CD8-positive, alpha-beta memory T cell (primary cell): ENCODE data around the gene THPO. TPM values are rescaled to one million over a fixed set of nuclear protein-coding genes. Genes with fewer than 3 reads are reported as not detected.

Experiments used
- CTCF ChIA-PET: fragments of 350-600 bp; sonication (Branson Sonifier 250); formaldehyde crosslinking; loops from one replicate; lab custom pipeline; 2021; ENCODE audit warnings: antibody characterized with exemption; lab: Charles Lee
- POLR2A ChIA-PET: fragments of 350-600 bp; sonication (Branson Sonifier 250); formaldehyde crosslinking; loops from one replicate; lab custom pipeline; 2021; ENCODE audit warnings: antibody characterized with exemption; lab: Charles Lee
- DNase-seq, 5 donors: peaks; one replicate each; pipeline versions ENCODE4 v3.0.0 to v3.0.0-alpha.2; 2020 to 2022; ENCODE audit warnings: mixed read lengths in 1 of 5
- H3K27ac ChIP-seq: one replicate; pipeline ENCODE4 v1.7.0; 2013; ENCODE audit warnings: low read depth, mild to moderate bottlenecking, low read length, moderate library complexity
- H3K27me3 ChIP-seq: 2 replicates; pipeline ENCODE4 v1.7.0; 2013; ENCODE audit warnings: low read length, mild to moderate bottlenecking; ENCODE audit not compliant: insufficient read depth, poor library complexity, severe bottlenecking
- H3K36me3 ChIP-seq: 2 replicates; pipeline ENCODE4 v1.7.0; 2013; ENCODE audit warnings: mild to moderate bottlenecking, low read length, moderate library complexity; ENCODE audit not compliant: insufficient read depth
- H3K4me1 ChIP-seq: 2 replicates; pipeline ENCODE4 v1.7.0; 2013; ENCODE audit warnings: mild to moderate bottlenecking, low read length, moderate library complexity; ENCODE audit not compliant: insufficient read depth
- H3K4me3 ChIP-seq: 2 replicates; pipeline ENCODE4 v1.7.0; 2013; ENCODE audit warnings: mild to moderate bottlenecking, low read length
- H3K9me3 ChIP-seq: 2 replicates; pipeline ENCODE4 v1.7.0; 2013; ENCODE audit warnings: mild to moderate bottlenecking, low read length
- H3K27ac Mint-ChIP-seq, 8 donors: one replicate each; pipeline ENCODE4 v1.8.0; 2020 to 2021; ENCODE audit warnings: mixed read lengths in 8 of 8, mild to moderate bottlenecking in 6 of 8, inconsistent platforms in 3 of 8, moderate library complexity in 3 of 8
- H3K27me3 Mint-ChIP-seq, 2 donors: one replicate each; pipeline ENCODE4 v1.8.0; 2020 to 2021; ENCODE audit warnings: mixed read lengths in 2 of 2, mild to moderate bottlenecking in 1 of 2, moderate library complexity in 1 of 2
- H3K36me3 Mint-ChIP-seq, 3 donors: one replicate each; pipeline ENCODE4 v1.8.0; 2020 to 2021; ENCODE audit warnings: mixed read lengths in 3 of 3, inconsistent platforms in 1 of 3, mild to moderate bottlenecking in 1 of 3
- H3K4me1 Mint-ChIP-seq, 3 donors: one replicate each; pipeline ENCODE4 v1.8.0; 2020 to 2021; ENCODE audit warnings: mixed read lengths in 3 of 3, inconsistent platforms in 1 of 3, mild to moderate bottlenecking in 1 of 3
- H3K4me3 Mint-ChIP-seq, 7 donors: one replicate each; pipeline ENCODE4 v1.8.0; 2020 to 2021; ENCODE audit warnings: mixed read lengths in 7 of 7, mild to moderate bottlenecking in 6 of 7, moderate library complexity in 4 of 7, inconsistent platforms in 2 of 7
- H3K9me3 Mint-ChIP-seq, 5 donors: one replicate each; pipeline ENCODE4 v1.8.0; 2020 to 2022; ENCODE audit warnings: mixed read lengths in 5 of 5, mild to moderate bottlenecking in 3 of 5, moderate library complexity in 2 of 5, inconsistent platforms in 1 of 5
- polyA plus RNA-seq: library from polyadenylated mRNA; unstranded; fragments of 300-500 nt; fragmentation: Illumina TruSeq; gene quantifications from one replicate; pipeline ENCODE4 v1.2.3, GENCODE V29; 2021
- total RNA-seq, 2 experiments: library from RNA; stranded (reverse); gene quantifications; one replicate each; pipeline ENCODE4 v1.2.3, GENCODE V29; 2021

THPO gene
- total and polyA plus RNA-seq, 3 experiments from 2014 or later = not detected

- Histone ChIP-seq H3K4me1 (peaks cover 4% of the 10 kb centered on the region), H3K27me3 (no peaks in the 10 kb centered on the region), H3K36me3 (no peaks in the 10 kb centered on the region), H3K27ac (peak overlapping the region; percentile 16), H3K4me3 (no peak overlapping the region), H3K9me3 (no peaks in the 10 kb centered on the region)
- CTCF ChIA-PET = interaction anchor here (1.0 to 1.1 kb wide), 3 partner anchors 11 to 164 kb away, joined by 3 to 4 read pairs (median 3); no protein-coding TSS in a partner anchor
- H3K27ac Mint-ChIP-seq = peak overlapping the region in 1 of 8 donors; percentile 16
- POLR2A ChIA-PET = no interaction called here
- no peaks in the 10 kb centered on the region for H3K27me3 Mint-ChIP-seq
- H3K36me3 Mint-ChIP-seq = peaks cover 0 to 4% (median 0%) of the 10 kb centered on the region in 3 donors
- no peak overlapping the region for H3K4me3 Mint-ChIP-seq
- peaks cover 0 to 6% (median 0%) of the 10 kb centered on the region in 3 donors for H3K4me1 Mint-ChIP-seq
- H3K9me3 Mint-ChIP-seq = no peaks in the 10 kb centered on the region
- no peak for DNase-seq
Observed at GRCh38 chr3:184349563-184350470, 28.2 kb downstream of the THPO start.

GRCh38 chr3:184348057-184348382, 30.0 kb downstream of the THPO start:
- no peaks in the 10 kb centered on the region for H3K4me1 ChIP-seq
- no peaks in the 10 kb centered on the region for H3K9me3 ChIP-seq
- no peaks in the 10 kb centered on the region for H3K9me3 Mint-ChIP-seq
- H3K27ac Mint-ChIP-seq = no peak overlapping the region
- H3K36me3 Mint-ChIP-seq = peaks cover 0 to 11% (median 3%) of the 10 kb centered on the region in 3 donors
- no peaks in the 10 kb centered on the region for H3K36me3 ChIP-seq
- DNase-seq = no peak
- H3K4me1 Mint-ChIP-seq = no peaks in the 10 kb centered on the region
- no peak overlapping the region for H3K4me3 Mint-ChIP-seq
- H3K27ac ChIP-seq = peak overlapping the region; percentile 53
- no peaks in the 10 kb centered on the region for H3K27me3 Mint-ChIP-seq
- ChIA-PET CTCF (no interaction called here), POLR2A (interaction anchor here (0.6 kb wide), 1 partner anchor 95 kb away, joined by 7 read pairs; no protein-coding TSS in a partner anchor)
- no peaks in the 10 kb centered on the region for H3K27me3 ChIP-seq
- no peak overlapping the region for H3K4me3 ChIP-seq

- Histone ChIP-seq H3K4me1 (no peaks in the 10 kb centered on the region), H3K4me3 (no peak overlapping the region), H3K9me3 (no peaks in the 10 kb centered on the region), H3K27ac (peak overlapping the region; percentile 61), H3K27me3 (no peaks in the 10 kb centered on the region), H3K36me3 (no peaks in the 10 kb centered on the region)
- DNase-seq = no peak
- Mint-ChIP-seq H3K9me3 (no peaks in the 10 kb centered on the region), H3K27ac (no peak overlapping the region), H3K4me1 (no peaks in the 10 kb centered on the region), H3K27me3 (no peaks in the 10 kb centered on the region), H3K4me3 (no peak overlapping the region), H3K36me3 (peaks cover 0 to 15% (median 5%) of the 10 kb centered on the region in 3 donors)
- POLR2A ChIA-PET = interaction anchor here (0.6 kb wide), 1 partner anchor 94 kb away, joined by 7 read pairs; no protein-coding TSS in a partner anchor
- CTCF ChIA-PET = no interaction called here
Observed at GRCh38 chr3:184347321-184348056, 30.5 kb downstream of the THPO start.

DNA sequence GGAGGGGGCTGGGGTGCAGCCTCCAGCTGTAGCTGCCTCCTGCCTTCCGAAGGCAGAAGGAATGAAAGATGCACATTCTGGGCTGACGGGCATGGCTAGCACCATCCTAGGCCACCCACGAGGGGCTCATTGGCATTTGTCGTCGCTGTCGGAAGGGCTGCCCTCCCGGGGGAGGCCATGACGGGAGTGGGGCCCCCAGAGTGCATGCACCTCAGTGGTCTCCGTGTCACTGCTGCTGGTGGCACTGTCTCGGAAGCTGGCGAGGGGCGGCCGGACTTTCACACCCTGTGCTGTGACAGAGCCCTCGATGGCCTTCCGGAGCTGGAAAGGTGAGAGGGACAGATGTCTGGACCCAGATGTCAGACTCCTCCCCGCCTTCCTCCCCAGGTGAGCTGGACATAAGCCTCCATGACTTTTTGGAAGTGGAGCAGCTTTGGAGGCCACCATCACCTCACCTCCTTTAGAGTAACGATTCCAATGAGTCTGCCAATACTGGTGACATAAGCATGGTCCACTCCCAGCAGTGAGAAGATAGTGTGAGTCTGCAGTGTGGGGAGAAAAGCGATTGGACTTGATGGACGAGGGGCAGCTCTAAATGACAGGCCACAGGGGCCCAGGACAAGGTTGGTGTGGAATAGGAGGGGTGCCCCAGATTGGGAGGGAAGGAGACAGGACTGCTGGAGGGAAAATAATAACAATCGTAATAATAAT, 31.4 kb downstream of the THPO start:
- ChIA-PET POLR2A (no interaction called here), CTCF (no interaction called here)
- H3K9me3 ChIP-seq = no peaks in the 10 kb centered on the region
- H3K4me3 ChIP-seq = no peak overlapping the region
- no peaks in the 10 kb centered on the region for H3K4me1 Mint-ChIP-seq
- H3K4me3 Mint-ChIP-seq = no peak overlapping the region
- no peaks in the 10 kb centered on the region for H3K4me1 ChIP-seq
- H3K9me3 Mint-ChIP-seq = no peaks in the 10 kb centered on the region
- H3K36me3 Mint-ChIP-seq = peaks cover 0 to 17% (median 6%) of the 10 kb centered on the region in 3 donors
- H3K27me3 Mint-ChIP-seq = no peaks in the 10 kb centered on the region
- peak overlapping the region; percentile 61 for H3K27ac ChIP-seq
- DNase-seq = no peak
- H3K36me3 ChIP-seq = no peaks in the 10 kb centered on the region
- no peaks in the 10 kb centered on the region for H3K27me3 ChIP-seq
- H3K27ac Mint-ChIP-seq = peak overlapping the region in 1 of 8 donors; percentile 78

- Mint-ChIP-seq H3K9me3 (no peaks in the 10 kb centered on the region), H3K4me1 (no peaks in the 10 kb centered on the region), H3K36me3 (peaks cover 0 to 18% (median 9%) of the 10 kb centered on the region in 3 donors), H3K27ac (no peak overlapping the region), H3K27me3 (no peaks in the 10 kb centered on the region), H3K4me3 (no peak overlapping the region)
- H3K27ac ChIP-seq = no peak overlapping the region
- H3K4me3 ChIP-seq = no peak overlapping the region
- no peaks in the 10 kb centered on the region for H3K27me3 ChIP-seq
- ChIA-PET POLR2A (no interaction called here), CTCF (interaction anchor here (1.0 to 2.0 kb wide), 2 partner anchors 8 to 14 kb away, joined by 3 to 6 read pairs; no protein-coding TSS in a partner anchor)
- H3K9me3 ChIP-seq = no peaks in the 10 kb centered on the region
- DNase-seq = no peak
- H3K36me3 ChIP-seq = no peaks in the 10 kb centered on the region
- no peaks in the 10 kb centered on the region for H3K4me1 ChIP-seq
Observed at GRCh38 chr3:184345317-184346144, 32.5 kb downstream of the THPO start.

DNA sequence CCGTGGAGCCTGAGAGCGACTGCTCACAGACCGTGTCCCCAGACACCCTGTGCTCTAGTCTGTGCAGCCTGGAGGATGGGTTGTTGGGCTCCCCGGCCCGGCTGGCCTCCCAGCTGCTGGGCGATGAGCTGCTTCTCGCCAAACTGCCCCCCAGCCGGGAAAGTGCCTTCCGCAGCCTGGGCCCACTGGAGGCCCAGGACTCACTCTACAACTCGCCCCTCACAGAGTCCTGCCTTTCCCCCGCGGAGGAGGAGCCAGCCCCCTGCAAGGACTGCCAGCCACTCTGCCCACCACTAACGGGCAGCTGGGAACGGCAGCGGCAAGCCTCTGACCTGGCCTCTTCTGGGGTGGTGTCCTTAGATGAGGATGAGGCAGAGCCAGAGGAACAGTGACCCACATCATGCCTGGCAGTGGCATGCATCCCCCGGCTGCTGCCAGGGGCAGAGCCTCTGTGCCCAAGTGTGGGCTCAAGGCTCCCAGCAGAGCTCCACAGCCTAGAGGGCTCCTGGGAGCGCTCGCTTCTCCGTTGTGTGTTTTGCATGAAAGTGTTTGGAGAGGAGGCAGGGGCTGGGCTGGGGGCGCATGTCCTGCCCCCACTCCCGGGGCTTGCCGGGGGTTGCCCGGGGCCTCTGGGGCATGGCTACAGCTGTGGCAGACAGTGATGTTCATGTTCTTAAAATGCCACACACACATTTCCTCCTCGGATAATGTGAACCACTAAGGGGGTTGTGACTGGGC, 33.3 kb downstream of the THPO start:
- Histone ChIP-seq H3K4me3 (no peak overlapping the region), H3K4me1 (no peaks in the 10 kb centered on the region), H3K27me3 (no peaks in the 10 kb centered on the region), H3K9me3 (no peaks in the 10 kb centered on the region), H3K27ac (no peak overlapping the region), H3K36me3 (no peaks in the 10 kb centered on the region)
- ChIA-PET CTCF (interaction anchor here (2.0 kb wide), 1 partner anchor 9 kb away, joined by 6 read pairs; no protein-coding TSS in a partner anchor), POLR2A (no interaction called here)
- Mint-ChIP-seq H3K9me3 (no peaks in the 10 kb centered on the region), H3K27ac (no peak overlapping the region), H3K27me3 (no peaks in the 10 kb centered on the region), H3K4me3 (no peak overlapping the region), H3K36me3 (peaks cover 0 to 18% (median 10%) of the 10 kb centered on the region in 3 donors), H3K4me1 (no peaks in the 10 kb centered on the region)
- no peak for DNase-seq
